CD14-positive monocyte (primary cell): ENCODE results near the gene SEMA3C. TPM values are rescaled to one million over a fixed set of nuclear protein-coding genes. Genes with fewer than 3 reads are reported as not detected.

Experiments used
- DNase-seq, 3 donors: peaks; one replicate each; pipeline ENCODE4 v3.0.0-alpha.2; 2011 to 2022
- H2AFZ ChIP-seq: 2 replicates; pipeline ENCODE4 v1.6.0; 2012; ENCODE audit warnings: mild to moderate bottlenecking, low read depth, low read length, inconsistent platforms; ENCODE audit not compliant: insufficient read depth, poor library complexity, severe bottlenecking
- H3K27ac ChIP-seq, 2 donors: 1 replicate in 1 of 2; 2 replicates in 1 of 2; pipeline ENCODE4 v1.5.1; 2012 to 2013; ENCODE audit warnings: low read length in 2 of 2, control low read depth in 1 of 2, inconsistent platforms in 1 of 2, low read depth in 1 of 2, mild to moderate bottlenecking in 1 of 2
- H3K27me3 ChIP-seq, 2 donors: one replicate each; pipeline versions ENCODE4 v1.6.0 to v1.6.1; 2011 to 2013; ENCODE audit warnings: low read length in 2 of 2; ENCODE audit not compliant: control insufficient read depth in 2 of 2, insufficient read depth in 2 of 2
- H3K36me3 ChIP-seq, 2 donors: replicated peaks in 1 of 2; 1 replicate in 1 of 2; 2 replicates in 1 of 2; pipeline versions ENCODE4 v1.5.1 to v1.6.1; 2012 to 2013; ENCODE audit warnings: low read length in 2 of 2, control low read depth in 1 of 2, inconsistent platforms in 1 of 2, mild to moderate bottlenecking in 1 of 2; ENCODE audit not compliant: insufficient read depth in 2 of 2, control insufficient read depth in 1 of 2
- H3K4me1 ChIP-seq, 2 donors: 1 replicate in 1 of 2; 2 replicates in 1 of 2; pipeline versions ENCODE4 v1.5.1 to v1.6.1; 2012 to 2013; ENCODE audit warnings: low read length in 2 of 2, control low read depth in 1 of 2, inconsistent platforms in 1 of 2, mild to moderate bottlenecking in 1 of 2, moderate library complexity in 1 of 2; ENCODE audit not compliant: insufficient read depth in 2 of 2, control insufficient read depth in 1 of 2
- H3K4me2 ChIP-seq: replicated peaks from 2 replicates; pipeline ENCODE3; 2012; ENCODE audit warnings: low read length, moderate library complexity, mild to moderate bottlenecking; ENCODE audit not compliant: poor library complexity, severe bottlenecking; ENCODE audit errors: extremely low read depth
- H3K4me3 ChIP-seq, 3 experiments: fragments of 200-600 bp in 1 of 3; sonication (generic) in 1 of 3; replicated peaks in 1 of 3; 1 replicate in 2 of 3; 2 replicates in 1 of 3; pipeline ENCODE4 v1.5.1; 2011 to 2013; ENCODE audit warnings: low read length in 3 of 3, mild to moderate bottlenecking in 3 of 3, control low read depth in 2 of 3, low read depth in 2 of 3, inconsistent platforms in 1 of 3, moderate library complexity in 1 of 3
- H3K79me2 ChIP-seq: 2 replicates; pipeline ENCODE4 v1.6.0; 2012; ENCODE audit warnings: mild to moderate bottlenecking, control low read depth, inconsistent platforms, low read length, moderate library complexity; ENCODE audit not compliant: insufficient read depth
- H3K9ac ChIP-seq: 2 replicates; pipeline ENCODE4 v1.6.0; 2017; ENCODE audit warnings: low read length, mild to moderate bottlenecking; ENCODE audit not compliant: insufficient read depth, poor library complexity, severe bottlenecking
- H3K9me3 ChIP-seq, 2 donors: replicated peaks in 1 of 2; 1 replicate in 1 of 2; 2 replicates in 1 of 2; pipeline versions ENCODE4 v1.5.1 to v1.6.1; 2012 to 2013; ENCODE audit warnings: low read length in 2 of 2, control low read depth in 1 of 2; ENCODE audit not compliant: control insufficient read depth in 1 of 2, insufficient read depth in 1 of 2
- H4K20me1 ChIP-seq: 2 replicates; pipeline ENCODE4 v1.6.0; 2012; ENCODE audit warnings: mild to moderate bottlenecking, low read length, control low read depth, moderate library complexity; ENCODE audit not compliant: insufficient read depth
- H3K27ac Mint-ChIP-seq, 7 donors: one replicate each; pipeline ENCODE4 v1.8.0; 2020; ENCODE audit warnings: mild to moderate bottlenecking in 7 of 7, mixed read lengths in 7 of 7, moderate library complexity in 6 of 7, inconsistent platforms in 2 of 7
- H3K27me3 Mint-ChIP-seq, 3 donors: one replicate each; pipeline ENCODE4 v1.8.0; 2021 to 2022; ENCODE audit warnings: low read depth in 3 of 3, mild to moderate bottlenecking in 3 of 3, mixed read lengths in 3 of 3, moderate library complexity in 3 of 3, inconsistent platforms in 1 of 3
- H3K36me3 Mint-ChIP-seq, 2 donors: one replicate each; pipeline ENCODE4 v1.8.0; 2020; ENCODE audit warnings: mixed read lengths in 2 of 2, inconsistent platforms in 1 of 2, mild to moderate bottlenecking in 1 of 2
- H3K4me1 Mint-ChIP-seq: one replicate; pipeline ENCODE4 v1.8.0; 2020; ENCODE audit warnings: mild to moderate bottlenecking, mixed read lengths
- H3K4me3 Mint-ChIP-seq, 2 donors: one replicate each; pipeline ENCODE4 v1.8.0; 2020; ENCODE audit warnings: mild to moderate bottlenecking in 2 of 2, mixed read lengths in 2 of 2, moderate library complexity in 1 of 2
- H3K9me3 Mint-ChIP-seq, 7 donors: one replicate each; pipeline ENCODE4 v1.8.0; 2020 to 2022; ENCODE audit warnings: mixed read lengths in 7 of 7, mild to moderate bottlenecking in 6 of 7, moderate library complexity in 6 of 7, inconsistent platforms in 2 of 7
- CTCF ChIP-seq: fragments of 200-600 bp; IDR thresholded peaks from one replicate; pipeline ENCODE4 v1.8.0; 2022; ENCODE audit warnings: antibody characterized with exemption, mild to moderate bottlenecking
- WGBS: methylation state at CpG from one replicate; pipeline ENCODE4 v1.1.5; 2013; ENCODE audit warnings: missing lambda C conversion rate; ENCODE audit not compliant: insufficient coverage; 5-methylcytosine and 5-hydroxymethylcytosine counted together
- intact Hi-C, 2 donors: fragments of 100-400 bp; cut with micrococcal nuclease; formaldehyde crosslinking; loops; one replicate each; pipeline versions ENCODE4 v1.15.0 to v1.15.1; 2023
- polyA plus RNA-seq, 3 donors: library from polyadenylated mRNA; depleted of rRNA in 1 of 3; unstranded in 2 of 3; stranded (reverse) in 1 of 3; fragments of 300-500 nt in 2 of 3; fragments of >200 nt in 1 of 3; fragmentation: Illumina TruSeq in 2 of 3; gene quantifications; 1 replicate in 2 of 3; 2 replicates in 1 of 3; pipeline ENCODE4 v1.2.3, GENCODE V29; 2012 to 2021

The SEMA3C gene
- polyA plus RNA-seq, 3 donors, result 7.2 to 14.1 (median 13.7) TPM

DNA sequence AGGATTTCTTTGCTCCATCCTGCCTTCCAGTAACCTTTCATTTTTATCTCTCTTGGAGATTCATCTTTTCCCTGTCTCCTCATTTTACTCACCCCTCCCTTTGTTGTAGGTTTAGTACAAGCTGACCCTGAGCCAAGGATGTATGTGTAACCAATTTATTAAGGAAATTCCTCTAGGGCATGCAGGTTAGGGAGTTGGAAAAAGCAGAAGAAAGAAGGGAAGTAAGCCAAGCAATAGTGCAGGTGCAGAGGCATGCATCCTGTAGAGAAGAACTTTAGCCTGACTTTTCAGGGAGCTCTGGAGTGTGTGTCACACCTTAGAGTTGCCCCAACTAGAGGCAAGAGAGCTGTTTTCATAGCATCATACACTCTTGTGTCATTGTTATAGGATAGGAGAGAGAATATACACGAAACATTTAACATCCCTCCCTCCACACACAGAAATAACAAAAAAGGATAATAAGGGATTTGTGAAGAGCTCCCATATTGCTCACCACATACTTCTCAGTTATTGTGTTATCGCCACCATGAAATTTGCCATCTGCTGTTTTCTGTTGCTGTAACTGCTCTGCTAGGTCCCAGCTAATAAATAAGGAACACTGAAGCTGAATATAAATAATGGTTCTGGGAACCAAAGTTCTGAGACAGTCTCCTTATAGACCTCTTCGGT is 21.8 kb upstream of the SEMA3C start:
- H3K27me3 ChIP-seq, result no peaks in the 10 kb centered on the region
- H2AFZ ChIP-seq, result no peak overlapping the region
- no peak for TF ChIP-seq CTCF
- no peaks in the 10 kb centered on the region for H3K36me3 Mint-ChIP-seq
- no peak overlapping the region for H3K4me3 ChIP-seq
- H3K9ac ChIP-seq, result no peak overlapping the region
- peak overlapping the region in 1 of 2 donors; percentile 72 for H3K27ac ChIP-seq
- no peaks in the 10 kb centered on the region for H4K20me1 ChIP-seq
- H3K36me3 ChIP-seq, result no peaks in the 10 kb centered on the region
- H3K4me2 ChIP-seq, result peak overlapping the region; percentile 8
- peaks cover 0 to 2% (median 0%) of the 10 kb centered on the region in 3 donors for H3K27me3 Mint-ChIP-seq
- H3K9me3 ChIP-seq, result no peaks in the 10 kb centered on the region
- H3K27ac Mint-ChIP-seq, result peak overlapping the region; percentile 67 to 91 (median 83)
- H3K4me1 Mint-ChIP-seq, result peaks cover 36% of the 10 kb centered on the region
- H3K9me3 Mint-ChIP-seq, result peaks cover 0 to 3% (median 0%) of the 10 kb centered on the region in 7 donors
- peak in 1 of 3 donors; percentile 25 for DNase-seq
- intact Hi-C loops, result no loop called here
- peaks cover 27 to 36% of the 10 kb centered on the region in 2 donors for H3K4me1 ChIP-seq
- H3K79me2 ChIP-seq, result no peaks in the 10 kb centered on the region
- H3K4me3 Mint-ChIP-seq, result no peak overlapping the region
- no CpG with 5 or more reads among the region's 3 CpGs for WGBS

GRCh38 chr7:80937336-80937735 is 18.5 kb upstream of the SEMA3C start:
- WGBS, result no CpG with 5 or more reads among the region's 3 CpGs
- no peaks in the 10 kb centered on the region for H3K79me2 ChIP-seq

More at GRCh38 chr7:80937336-80937735, 18.5 kb upstream of the SEMA3C start:
- Mint-ChIP-seq H3K4me1 (peaks cover 33% of the 10 kb centered on the region), H3K4me3 (no peak overlapping the region), H3K27me3 (peaks cover 0 to 2% (median 0%) of the 10 kb centered on the region in 3 donors), H3K27ac (no peak overlapping the region), H3K9me3 (no peaks in the 10 kb centered on the region), H3K36me3 (no peaks in the 10 kb centered on the region)
- no peak for TF ChIP-seq CTCF
- Histone ChIP-seq H3K27ac (no peak overlapping the region), H3K4me2 (no peak overlapping the region), H3K4me1 (peaks cover 30 to 36% of the 10 kb centered on the region in 2 donors), H2AFZ (no peak overlapping the region), H4K20me1 (no peaks in the 10 kb centered on the region), H3K27me3 (no peaks in the 10 kb centered on the region), H3K9ac (no peak overlapping the region), H3K36me3 (no peaks in the 10 kb centered on the region), H3K4me3 (no peak overlapping the region), H3K9me3 (no peaks in the 10 kb centered on the region)
- no peak for DNase-seq
- intact Hi-C loops, result no loop called here
